Glomerular endothelial cell (primary cell): ENCODE data around the gene SLC40A1. TPM values are rescaled to one million over a fixed set of nuclear protein-coding genes. Genes with fewer than 3 reads are reported as not detected.

Source experiments
- DNase-seq: peaks from one replicate; pipeline ENCODE4 v3.0.0-alpha.2; 2011; ENCODE audit warnings: low read depth, low spot score; ENCODE audit errors: extremely low read depth
- total RNA-seq: library from RNA; depleted of rRNA; stranded (reverse); fragments of >200 nt; gene quantifications from 2 replicates; pipeline ENCODE4 v1.2.3, GENCODE V29; 2015

Gene SLC40A1
- total RNA-seq, 1 donor from 2014 or later, result 4.8 TPM

GRCh38 chr2:189570570-189571031, 10.0 kb downstream of the SLC40A1 start:
- DNase-seq, result no peak

GRCh38 chr2:189569295-189569910, 11.2 kb downstream of the SLC40A1 start:
- DNase-seq, result no peak

DNA sequence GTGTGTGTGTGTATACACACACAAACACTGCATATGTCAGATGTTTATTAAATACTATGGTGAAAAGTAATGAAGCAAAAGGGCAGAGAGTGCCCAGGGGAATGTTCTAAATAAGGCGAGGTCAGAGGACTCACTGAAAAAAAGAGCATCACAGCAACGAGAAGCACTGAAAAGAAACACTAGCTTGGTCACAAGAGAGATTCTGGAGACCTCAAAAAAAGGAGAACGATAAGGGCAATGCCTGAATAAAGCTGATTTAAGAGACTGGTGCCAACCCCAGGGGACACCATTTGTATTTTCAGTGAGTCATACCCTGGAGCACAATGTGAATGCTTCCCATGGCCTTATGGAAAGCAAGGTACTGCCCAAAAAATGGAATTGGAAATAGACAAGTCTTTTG, 14.5 kb downstream of the SLC40A1 start:
- DNase-seq, result no peak

DNA sequence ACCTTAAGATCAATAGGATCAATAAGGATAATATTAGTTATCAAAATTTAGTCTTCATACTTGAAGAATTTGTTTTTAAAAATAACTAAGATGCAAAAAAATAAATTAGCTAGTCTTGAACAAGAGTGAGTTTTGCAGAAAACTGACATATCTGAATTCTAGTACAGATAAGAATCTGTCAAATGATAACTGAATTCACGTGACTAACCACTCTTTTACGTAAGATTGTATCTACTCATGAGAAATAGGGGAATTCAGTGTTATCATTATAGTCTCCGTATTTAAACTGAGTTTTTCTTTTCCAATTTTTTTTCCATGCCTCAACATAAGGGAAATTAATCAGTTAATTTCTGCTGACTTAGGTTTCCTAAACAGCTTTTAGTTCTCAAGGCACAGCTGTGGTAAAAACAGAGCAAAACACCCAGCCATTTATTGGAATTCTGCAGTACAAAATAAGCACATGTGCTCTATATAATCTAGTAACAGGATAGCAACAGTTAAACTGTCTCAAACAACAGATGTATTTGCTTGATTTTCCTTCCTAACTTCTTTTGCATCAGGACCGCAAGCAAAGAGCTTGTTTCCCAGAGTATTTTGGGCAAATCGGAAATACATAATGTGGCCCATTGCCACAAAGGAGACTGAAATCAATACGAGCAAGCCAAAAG, 19.1 kb downstream of the SLC40A1 start:
- no peak for DNase-seq

- DNase-seq, result no peak
Measured at GRCh38 chr2:189560273-189560586, 20.4 kb downstream of the SLC40A1 start.

- no peak for DNase-seq
Measured at GRCh38 chr2:189559579-189560272, 20.9 kb downstream of the SLC40A1 start.

DNA sequence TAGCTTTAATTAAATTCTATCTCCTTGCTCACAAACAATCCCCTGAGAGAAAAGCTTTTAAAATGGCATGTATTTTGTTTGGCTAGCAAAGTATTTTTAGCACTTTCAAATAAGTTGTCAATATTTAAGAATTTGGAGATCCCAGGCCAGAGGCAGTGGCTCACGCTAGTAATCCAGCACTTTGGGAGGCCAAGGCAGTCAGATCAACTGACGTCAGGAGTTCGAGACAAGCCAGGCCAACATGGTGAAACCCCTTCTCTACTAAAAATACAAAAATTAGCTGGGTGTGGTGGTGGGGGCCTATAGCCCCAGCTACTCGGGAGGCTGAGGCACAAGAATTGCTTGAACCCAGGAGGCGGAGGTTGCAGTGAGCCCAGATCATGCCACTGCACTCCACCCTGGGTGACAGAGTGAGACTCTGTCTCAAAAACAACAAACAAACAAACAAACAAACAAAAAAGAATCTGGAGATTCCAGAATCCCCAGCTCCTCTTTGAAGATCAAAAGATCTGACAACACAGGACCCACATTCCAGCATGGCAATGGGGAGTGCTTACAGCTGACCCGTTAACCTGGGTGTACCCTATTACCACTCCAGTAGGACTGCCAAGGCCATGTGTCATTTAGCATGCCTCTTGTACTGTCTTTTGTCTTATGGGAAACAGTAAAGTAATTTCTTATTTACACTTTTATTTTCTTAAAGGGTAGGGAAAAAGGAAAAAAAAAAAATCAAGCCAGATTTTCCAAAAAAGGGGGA, 21.9 kb downstream of the SLC40A1 start:
- DNase-seq, result no peak

GRCh38 chr2:189557373-189557772, 23.2 kb downstream of the SLC40A1 start:
- DNase-seq, result no peak

GRCh38 chr2:189556526-189556925, 24.1 kb downstream of the SLC40A1 start:
- no peak for DNase-seq

GRCh38 chr2:189555232-189555631, 25.4 kb downstream of the SLC40A1 start:
- no peak for DNase-seq

DNA sequence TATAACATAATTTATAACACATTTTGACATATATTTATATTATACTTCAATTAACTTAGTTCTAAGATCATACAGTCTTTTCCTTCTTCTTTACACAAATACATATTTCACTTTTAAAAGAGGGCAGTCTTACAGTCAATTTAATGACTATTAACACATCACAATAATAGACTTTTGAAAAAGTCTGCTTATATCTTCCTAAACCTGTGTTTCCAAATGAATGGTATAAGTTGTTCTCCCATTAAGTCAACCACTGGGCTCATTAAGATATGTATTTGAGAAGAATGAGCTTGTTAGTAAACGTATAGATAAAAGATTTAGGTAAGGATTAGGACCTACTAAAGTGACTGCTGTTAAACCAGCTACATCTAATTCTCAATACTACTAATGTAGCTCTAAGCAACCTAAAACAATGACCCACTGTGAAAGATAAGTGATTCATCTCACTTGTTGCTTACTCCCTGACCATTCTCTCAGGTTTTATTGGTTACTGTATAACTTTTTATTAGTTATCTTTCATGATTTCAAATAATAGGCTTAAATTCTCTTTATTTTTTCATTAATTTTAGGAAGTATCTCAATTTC, 27.0 kb downstream of the SLC40A1 start:
- DNase-seq, result no peak

DNA sequence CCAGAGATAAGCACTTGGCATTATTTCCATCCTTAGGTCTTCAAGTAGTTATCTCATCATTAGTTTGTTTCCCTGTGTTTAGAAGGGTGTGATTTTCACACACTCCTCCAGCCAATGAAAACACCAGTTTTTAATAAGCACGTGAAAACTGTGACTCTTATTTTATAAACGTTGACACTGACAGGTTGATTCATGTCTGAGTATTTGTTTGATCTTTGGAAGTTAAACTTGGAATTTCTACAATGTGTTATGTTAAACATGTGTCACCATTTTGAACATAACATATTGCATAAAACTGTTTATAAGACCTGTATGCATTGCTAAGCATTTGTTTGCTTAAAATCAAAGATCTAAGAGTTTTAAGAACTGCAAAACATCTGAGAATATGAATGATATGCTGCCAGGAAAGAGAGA, 27.6 kb downstream of the SLC40A1 start:
- no peak for DNase-seq

DNA sequence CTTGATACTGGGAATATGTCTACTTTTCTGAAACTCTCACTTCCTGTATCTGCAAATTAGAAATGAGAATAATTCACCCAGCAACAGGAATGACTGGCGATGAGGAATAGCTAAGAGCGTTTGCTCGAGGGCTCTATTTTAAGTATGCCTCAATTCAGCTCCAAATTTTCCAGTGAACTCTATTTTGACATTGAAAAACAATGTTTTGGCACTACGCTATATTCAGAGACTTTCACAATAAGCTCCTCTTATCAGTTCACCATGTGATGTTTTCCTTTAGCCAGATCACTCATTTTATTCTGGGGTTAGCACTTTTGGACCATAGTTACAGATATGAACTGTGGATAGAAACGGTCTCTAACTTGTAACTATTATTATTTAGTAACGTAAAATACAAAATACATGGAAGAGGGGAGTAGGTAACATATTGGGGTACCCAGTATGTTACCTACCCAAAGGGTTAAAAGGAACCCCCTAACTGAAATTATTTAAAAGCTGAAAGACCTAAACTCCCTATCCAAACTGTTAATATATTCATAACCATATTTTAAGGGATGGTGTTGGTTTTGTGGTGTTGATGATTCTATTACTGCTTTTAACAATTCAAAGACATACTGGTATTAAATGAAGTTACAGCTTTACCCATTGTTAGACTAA, 28.1 kb downstream of the SLC40A1 start:
- DNase-seq, result no peak

DNA sequence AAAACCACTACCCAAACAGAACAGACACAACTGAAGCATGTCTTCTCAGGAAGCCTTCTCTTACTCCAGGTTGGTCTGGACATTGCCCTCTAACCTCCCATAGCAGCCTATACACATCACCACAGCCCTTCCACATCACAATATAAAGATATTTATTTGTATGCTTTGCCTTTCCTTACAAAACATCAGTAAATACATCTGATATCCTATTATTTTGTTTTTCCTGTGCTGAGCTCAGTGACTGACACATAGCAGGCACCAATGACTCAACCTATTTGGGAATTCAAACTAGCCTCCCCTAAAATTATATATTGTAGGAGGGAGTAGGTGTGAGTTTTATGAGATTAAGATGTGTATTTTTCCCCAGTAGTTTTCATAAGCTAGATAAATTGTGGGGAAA, 28.8 kb downstream of the SLC40A1 start:
- no peak for DNase-seq

GRCh38 chr2:189549449-189549832, 31.1 kb downstream of the SLC40A1 start:
- DNase-seq, result no peak

GRCh38 chr2:189548666-189549448, 31.7 kb downstream of the SLC40A1 start:
- DNase-seq, result no peak

- DNase-seq, result no peak
Measured at GRCh38 chr2:189545418-189545817, 35.2 kb downstream of the SLC40A1 start.

DNA sequence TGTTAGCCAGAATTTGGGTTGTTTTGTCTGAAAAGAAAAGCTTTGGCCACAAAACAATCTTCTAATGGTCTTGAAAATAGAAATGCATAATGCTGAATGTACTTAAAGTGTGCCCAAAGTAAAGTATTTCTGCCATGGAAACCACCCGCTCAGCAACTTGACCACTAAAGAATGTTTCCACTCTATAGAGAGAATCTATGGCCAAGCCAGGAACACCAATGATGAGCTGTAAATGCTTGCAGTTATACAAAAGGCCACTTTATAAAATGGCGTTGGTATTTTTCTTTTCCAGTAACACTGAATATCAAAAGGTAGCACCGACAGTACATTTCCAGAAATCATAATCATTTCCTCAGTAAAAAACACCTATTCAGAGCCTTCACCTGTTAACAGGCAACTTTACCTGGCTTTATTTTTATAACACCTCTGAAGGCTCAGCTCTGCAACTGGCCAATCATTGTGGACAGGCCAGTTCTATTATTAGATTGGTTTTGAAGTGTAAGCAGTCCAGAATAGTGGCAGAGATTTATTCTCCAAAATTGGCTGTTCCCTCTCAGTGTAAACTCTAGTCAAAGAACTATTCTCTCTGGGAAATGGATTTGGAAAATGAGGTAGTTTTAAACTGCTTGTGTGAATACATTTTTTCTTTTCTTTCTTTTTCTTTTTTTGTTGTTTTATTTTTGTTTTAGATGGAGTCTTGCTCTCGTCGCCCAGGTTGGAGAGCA, 36.1 kb downstream of the SLC40A1 start:
- DNase-seq, result no peak

DNA sequence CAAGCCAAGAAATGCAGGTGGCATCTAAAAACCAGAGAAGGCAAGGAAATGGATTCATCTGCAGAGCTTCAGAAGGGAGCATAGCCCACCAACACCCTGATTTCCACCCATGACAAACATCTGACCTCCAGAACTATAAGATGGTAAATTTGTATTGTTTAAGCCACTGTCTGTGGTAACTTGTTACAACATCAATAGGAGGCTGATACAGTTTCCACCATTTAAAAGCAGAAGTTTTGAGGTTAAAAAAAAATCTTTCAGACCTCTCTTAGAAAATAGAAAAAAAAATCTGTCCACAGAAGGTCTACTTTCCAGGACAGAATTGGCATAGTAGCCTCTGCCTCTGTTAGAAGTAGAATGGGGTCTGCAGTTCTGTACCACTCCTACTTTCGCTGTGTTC, 37.2 kb downstream of the SLC40A1 start:
- DNase-seq, result no peak
